ENCODE measurements around the gene ADAMTSL3. TPM values are rescaled to one million over a fixed set of nuclear protein-coding genes. Genes with fewer than 3 reads are reported as not detected.

The ADAMTSL3 gene
- total RNA-seq, 1 donor, result 0.72 TPM

GRCh38 chr15:83762367-83762766 lies 108.4 kb downstream of the ADAMTSL3 start:
- H3K4me3 ChIP-seq (ENCODE audit: insufficient read depth, low read length), result no peak overlapping the region
- no peaks in the 10 kb centered on the region for H3K36me3 ChIP-seq (ENCODE audit: insufficient read depth, low read length)
- H3K27ac ChIP-seq (ENCODE audit: low read depth, low read length), result no peak overlapping the region
- DNase-seq (ENCODE audit: insufficient read length, low spot score, missing footprints), result no peak
- no peak overlapping the region for H3K4me2 ChIP-seq (ENCODE audit: insufficient read depth, low read length)
- H4K20me1 ChIP-seq (ENCODE audit: insufficient read depth, low read length), result no peaks in the 10 kb centered on the region
- TF ChIP-seq, protein P1, sequence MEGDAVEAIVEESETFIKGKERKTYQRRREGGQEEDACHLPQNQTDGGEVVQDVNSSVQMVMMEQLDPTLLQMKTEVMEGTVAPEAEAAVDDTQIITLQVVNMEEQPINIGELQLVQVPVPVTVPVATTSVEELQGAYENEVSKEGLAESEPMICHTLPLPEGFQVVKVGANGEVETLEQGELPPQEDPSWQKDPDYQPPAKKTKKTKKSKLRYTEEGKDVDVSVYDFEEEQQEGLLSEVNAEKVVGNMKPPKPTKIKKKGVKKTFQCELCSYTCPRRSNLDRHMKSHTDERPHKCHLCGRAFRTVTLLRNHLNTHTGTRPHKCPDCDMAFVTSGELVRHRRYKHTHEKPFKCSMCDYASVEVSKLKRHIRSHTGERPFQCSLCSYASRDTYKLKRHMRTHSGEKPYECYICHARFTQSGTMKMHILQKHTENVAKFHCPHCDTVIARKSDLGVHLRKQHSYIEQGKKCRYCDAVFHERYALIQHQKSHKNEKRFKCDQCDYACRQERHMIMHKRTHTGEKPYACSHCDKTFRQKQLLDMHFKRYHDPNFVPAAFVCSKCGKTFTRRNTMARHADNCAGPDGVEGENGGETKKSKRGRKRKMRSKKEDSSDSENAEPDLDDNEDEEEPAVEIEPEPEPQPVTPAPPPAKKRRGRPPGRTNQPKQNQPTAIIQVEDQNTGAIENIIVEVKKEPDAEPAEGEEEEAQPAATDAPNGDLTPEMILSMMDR (IDR thresholded peaks at IDR 0.05; ENCODE audit: extremely low read depth, low read depth, low read length), result no peak
- H2AFZ ChIP-seq (ENCODE audit: low read length), result no peak overlapping the region
- no peaks in the 10 kb centered on the region for H3K4me1 ChIP-seq (ENCODE audit: insufficient read depth, low read length)
- no peaks in the 10 kb centered on the region for H3K27me3 ChIP-seq (ENCODE audit: insufficient read depth, low read length)
- no peaks in the 10 kb centered on the region for H3K79me2 ChIP-seq (ENCODE audit: insufficient read depth, low read length)
- no peaks in the 10 kb centered on the region for H3K9me3 ChIP-seq (ENCODE audit: low read depth, low read length)

DNA sequence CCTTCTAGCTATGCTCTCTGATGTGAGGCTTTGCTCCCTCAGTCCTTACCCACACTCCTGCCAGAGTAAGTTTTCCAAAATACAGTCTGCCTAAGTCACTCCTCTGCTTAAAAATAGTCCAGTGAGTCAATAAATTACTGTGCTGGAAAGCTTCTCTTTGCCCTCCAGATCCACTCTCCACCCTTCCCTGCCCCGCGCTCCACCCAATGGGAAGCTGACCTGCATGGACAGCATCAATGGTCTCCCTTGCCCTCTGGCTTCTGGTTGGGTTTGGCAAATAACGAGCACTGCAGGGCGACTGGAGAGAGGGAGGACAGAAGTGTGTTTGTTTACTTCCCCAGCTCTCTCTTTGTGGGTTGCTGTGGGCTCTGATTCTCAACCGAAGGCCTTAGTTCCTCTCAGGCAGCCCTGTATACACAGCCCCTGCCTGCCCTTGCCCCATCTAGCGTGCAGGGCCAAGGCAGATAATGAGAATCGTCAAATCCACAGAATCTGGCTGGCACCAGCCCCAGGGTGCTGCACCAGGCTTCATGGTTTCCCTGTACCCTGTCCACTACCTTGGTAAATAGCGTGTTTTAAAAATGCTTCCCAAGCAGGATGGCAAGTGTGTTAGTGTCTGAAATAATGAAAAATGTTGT lies 110.4 kb downstream of the ADAMTSL3 start:
- Histone ChIP-seq H3K36me3 (ENCODE audit: insufficient read depth, low read length) (no peaks in the 10 kb centered on the region), H3K9me3 (ENCODE audit: low read depth, low read length) (no peaks in the 10 kb centered on the region), H3K4me3 (ENCODE audit: insufficient read depth, low read length) (no peak overlapping the region), H2AFZ (ENCODE audit: low read length) (peak overlapping the region; percentile 18), H3K27ac (ENCODE audit: low read depth, low read length) (no peak overlapping the region), H3K4me1 (ENCODE audit: insufficient read depth, low read length) (no peaks in the 10 kb centered on the region), H4K20me1 (ENCODE audit: insufficient read depth, low read length) (no peaks in the 10 kb centered on the region), H3K27me3 (ENCODE audit: insufficient read depth, low read length) (no peaks in the 10 kb centered on the region), H3K79me2 (ENCODE audit: insufficient read depth, low read length) (no peaks in the 10 kb centered on the region), H3K4me2 (ENCODE audit: insufficient read depth, low read length) (no peak overlapping the region)
- DNase-seq (ENCODE audit: insufficient read length, low spot score, missing footprints), result no peak
- TF ChIP-seq, protein P1 (IDR thresholded peaks at IDR 0.05; ENCODE audit: extremely low read depth, low read depth, low read length), result no peak

DNA sequence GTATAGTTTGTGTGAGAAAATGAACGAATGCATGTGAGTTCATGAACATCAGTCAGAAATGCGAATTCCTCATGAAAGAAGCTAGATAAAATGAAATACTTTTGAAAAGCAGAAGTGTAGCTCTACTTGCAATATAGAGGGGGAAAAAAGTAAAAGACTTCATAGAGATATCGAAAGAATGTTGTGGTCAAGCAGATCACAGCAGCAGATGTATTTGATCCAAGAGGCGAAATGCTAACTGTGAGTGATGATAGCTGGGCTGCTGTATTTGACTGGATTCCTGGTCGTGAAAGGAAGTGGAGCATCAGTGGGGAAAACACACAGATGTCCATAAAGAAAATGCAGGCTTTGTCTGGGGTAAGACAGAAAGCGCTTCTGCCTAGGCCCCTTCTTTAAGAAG lies 112.4 kb downstream of the ADAMTSL3 start:
- no peaks in the 10 kb centered on the region for H3K4me1 ChIP-seq (ENCODE audit: insufficient read depth, low read length)
- no peak overlapping the region for H3K4me2 ChIP-seq (ENCODE audit: insufficient read depth, low read length)
- H3K36me3 ChIP-seq (ENCODE audit: insufficient read depth, low read length), result no peaks in the 10 kb centered on the region
- TF ChIP-seq, protein P1 (IDR thresholded peaks at IDR 0.05; ENCODE audit: extremely low read depth, low read depth, low read length), result no peak
- H2AFZ ChIP-seq (ENCODE audit: low read length), result no peak overlapping the region
- no peaks in the 10 kb centered on the region for H4K20me1 ChIP-seq (ENCODE audit: insufficient read depth, low read length)
- no peaks in the 10 kb centered on the region for H3K79me2 ChIP-seq (ENCODE audit: insufficient read depth, low read length)
- H3K9me3 ChIP-seq (ENCODE audit: low read depth, low read length), result no peaks in the 10 kb centered on the region
- no peaks in the 10 kb centered on the region for H3K27me3 ChIP-seq (ENCODE audit: insufficient read depth, low read length)
- H3K27ac ChIP-seq (ENCODE audit: low read depth, low read length), result no peak overlapping the region
- no peak overlapping the region for H3K4me3 ChIP-seq (ENCODE audit: insufficient read depth, low read length)
- no peak for DNase-seq (ENCODE audit: insufficient read length, low spot score, missing footprints)

DNA sequence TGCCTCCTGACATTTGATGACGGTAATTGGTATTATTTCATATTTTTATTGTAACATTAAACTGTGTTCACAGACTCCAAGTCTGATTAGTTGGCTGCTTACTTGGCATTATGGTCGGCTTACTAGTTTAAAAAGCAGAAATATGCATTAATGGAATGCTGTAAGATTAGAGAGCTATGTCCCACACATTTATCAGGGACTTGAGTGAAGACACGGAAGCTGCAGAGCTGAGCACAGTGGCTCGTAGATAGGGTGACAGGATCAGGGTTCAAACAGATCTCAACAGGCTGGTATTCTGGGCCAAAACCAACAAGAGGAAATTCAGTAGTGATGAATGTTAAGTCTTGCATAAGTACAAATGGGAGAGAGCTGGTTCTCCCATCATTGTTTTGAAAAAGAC lies 113.8 kb downstream of the ADAMTSL3 start:
- DNase-seq (ENCODE audit: insufficient read length, low spot score, missing footprints), result peak; percentile 35
- Histone ChIP-seq H3K36me3 (ENCODE audit: insufficient read depth, low read length) (no peaks in the 10 kb centered on the region), H3K27ac (ENCODE audit: low read depth, low read length) (no peak overlapping the region), H3K9me3 (ENCODE audit: low read depth, low read length) (no peaks in the 10 kb centered on the region), H3K79me2 (ENCODE audit: insufficient read depth, low read length) (no peaks in the 10 kb centered on the region), H3K4me2 (ENCODE audit: insufficient read depth, low read length) (no peak overlapping the region), H3K4me1 (ENCODE audit: insufficient read depth, low read length) (no peaks in the 10 kb centered on the region), H4K20me1 (ENCODE audit: insufficient read depth, low read length) (no peaks in the 10 kb centered on the region), H2AFZ (ENCODE audit: low read length) (no peak overlapping the region), H3K27me3 (ENCODE audit: insufficient read depth, low read length) (no peaks in the 10 kb centered on the region), H3K4me3 (ENCODE audit: insufficient read depth, low read length) (no peak overlapping the region)
- TF ChIP-seq, protein P1 (IDR thresholded peaks at IDR 0.05; ENCODE audit: extremely low read depth, low read depth, low read length), result no peak
